Neural progenitor cell (in vitro differentiated cells): ENCODE results near the gene PYCARD. TPM values are rescaled to one million over a fixed set of nuclear protein-coding genes. Genes with fewer than 3 reads are reported as not detected.

Source experiments
- DNase-seq: peaks from one replicate; pipeline ENCODE4 v3.0.0-alpha.2; 2016; ENCODE audit warnings: low spot score
- H2AFZ ChIP-seq: fragments of 200-600 bp; sonication (generic); replicated peaks from 2 replicates; pipeline ENCODE4 v1.6.1; 2016; ENCODE audit warnings: antibody characterized with exemption
- H3F3A ChIP-seq: fragments of 200-600 bp; sonication (generic); 2 replicates; pipeline ENCODE4 v1.6.1; 2016; ENCODE audit warnings: antibody characterized with exemption, low read depth
- H3K27ac ChIP-seq: fragments of 200-600 bp; sonication (generic); 2 replicates; pipeline ENCODE4 v1.5.1; 2016; ENCODE audit warnings: mild to moderate bottlenecking
- H3K27me3 ChIP-seq: fragments of 200-600 bp; sonication (generic); 2 replicates; pipeline ENCODE4 v1.6.1; 2016; ENCODE audit warnings: mild to moderate bottlenecking, moderate library complexity
- H3K36me3 ChIP-seq: fragments of 200-600 bp; sonication (generic); 2 replicates; pipeline ENCODE4 v1.5.1; 2016
- H3K4me1 ChIP-seq: fragments of 200-600 bp; sonication (generic); 2 replicates; pipeline ENCODE4 v1.6.1; 2016; ENCODE audit warnings: mixed run types
- H3K4me2 ChIP-seq: fragments of 200-600 bp; sonication (generic); 2 replicates; pipeline ENCODE4 v1.6.1; 2016
- H3K4me3 ChIP-seq: fragments of 200-600 bp; sonication (generic); 2 replicates; pipeline ENCODE4 v1.5.1; 2016
- H3K79me2 ChIP-seq: fragments of 200-600 bp; sonication (generic); 2 replicates; pipeline ENCODE4 v1.6.1; 2016; ENCODE audit warnings: low read depth
- H3K9ac ChIP-seq: fragments of 200-600 bp; sonication (generic); 2 replicates; pipeline ENCODE4 v1.6.1; 2016
- H3K9me3 ChIP-seq: fragments of 200-600 bp; sonication (generic); 2 replicates; pipeline ENCODE4 v1.5.1; 2016; ENCODE audit warnings: low read depth
- H4K20me1 ChIP-seq: fragments of 200-600 bp; sonication (generic); 2 replicates; pipeline ENCODE4 v1.6.1; 2016; ENCODE audit warnings: low read depth
- H3K27ac Mint-ChIP-seq: 3 replicates; pipeline ENCODE4 v1.8.0; 2021; ENCODE audit warnings: mixed read lengths
- H3K27me3 Mint-ChIP-seq: 2 replicates; pipeline ENCODE4 v1.8.0; 2022; ENCODE audit warnings: low read depth, mild to moderate bottlenecking, inconsistent platforms, moderate library complexity, mixed read lengths; ENCODE audit not compliant: insufficient read depth
- H3K36me3 Mint-ChIP-seq: 3 replicates; pipeline ENCODE4 v1.8.0; 2021; ENCODE audit warnings: mixed read lengths
- H3K4me1 Mint-ChIP-seq: 3 replicates; pipeline ENCODE4 v1.8.0; 2021; ENCODE audit warnings: mixed read lengths
- H3K4me3 Mint-ChIP-seq: 3 replicates; pipeline ENCODE4 v1.8.0; 2021; ENCODE audit warnings: mild to moderate bottlenecking, moderate library complexity, mixed read lengths
- H3K9me3 Mint-ChIP-seq: 3 replicates; pipeline ENCODE4 v1.8.0; 2020; ENCODE audit warnings: mixed read lengths
- EZH2 ChIP-seq: fragments of 200-600 bp; sonication (generic); IDR thresholded peaks from 2 replicates; pipeline ENCODE4 v1.6.1; 2017; ENCODE audit warnings: antibody characterized with exemption, mild to moderate bottlenecking, moderate library complexity
- EZH2phosphoT487 ChIP-seq: fragments of 200-600 bp; sonication (generic); IDR thresholded peaks from 2 replicates; pipeline ENCODE4 v1.6.1; 2017; ENCODE audit warnings: antibody characterized with exemption
- total RNA-seq: library from RNA; depleted of rRNA; stranded (reverse); fragments of >200 nt; gene quantifications from 2 replicates; pipeline ENCODE4 v1.2.3, GENCODE V29; 2015; ENCODE audit warnings: low replicate concordance
- TF ChIP-seq, protein P1 (sequence below): fragments of 200-600 bp; sonication (generic); IDR thresholded peaks from 2 replicates; pipeline ENCODE4 v1.5.1; 2017; ENCODE audit warnings: antibody characterized with exemption, mild to moderate bottlenecking

PYCARD gene
- total RNA-seq, 1 donor from 2014 or later: not detected

DNA sequence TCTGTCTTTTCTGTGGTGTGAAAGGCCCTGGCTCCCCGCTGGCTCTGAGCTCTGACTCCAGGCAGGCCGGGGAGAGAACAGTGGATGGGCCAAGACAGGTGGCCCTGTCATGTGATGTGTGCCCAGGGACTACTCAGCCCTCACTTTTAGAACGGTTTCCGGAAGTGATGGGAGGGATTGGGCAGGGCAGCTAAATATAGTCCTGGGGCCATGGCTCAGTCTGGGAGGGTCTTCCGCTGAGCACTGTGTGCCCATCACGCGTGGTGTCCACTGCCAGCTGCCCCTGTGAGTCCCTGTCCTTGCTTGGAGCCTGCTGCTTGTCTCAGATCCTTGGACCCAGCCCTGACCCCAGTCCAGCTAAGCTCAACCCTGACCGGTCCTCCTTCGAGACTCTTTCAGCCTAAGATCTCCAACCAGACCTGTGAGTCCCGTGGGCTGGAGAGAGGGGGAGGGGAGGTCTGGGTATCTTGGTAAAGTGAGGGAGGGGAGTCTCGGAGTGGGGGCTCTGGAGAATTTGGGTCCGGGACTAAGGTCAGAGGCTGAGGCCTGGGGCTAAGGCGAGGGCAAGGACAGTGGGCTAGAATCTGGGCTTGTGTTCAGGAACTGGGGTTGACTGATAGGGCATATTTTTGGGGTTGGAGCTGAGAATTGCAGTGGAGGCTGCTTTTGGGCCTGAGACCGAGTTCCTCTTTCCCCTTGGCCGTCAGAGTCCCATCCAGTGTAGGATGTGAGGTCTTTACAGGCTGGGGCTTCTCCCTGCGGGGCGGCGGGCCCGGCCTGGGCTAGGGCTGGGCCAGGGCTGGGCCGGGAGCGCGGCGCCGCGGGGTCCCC lies 11.5 kb upstream of the PYCARD start, which contains the start of gene TRIM72:
Gene TRIM72, plus strand, starts transcription at position 243 of the 831 bp plus-strand sequence. CDS start 620 bp downstream, outside the sequence.
- Mint-ChIP-seq H3K9me3 (no peaks in the 10 kb centered on the region), H3K27me3 (peaks cover 62% of the 10 kb centered on the region), H3K4me3 (peak within 1 kb of the TSS; percentile 84), H3K4me1 (peaks cover 11% of the 10 kb centered on the region), H3K36me3 (no peaks in the 10 kb centered on the region), H3K27ac (no peak within 1 kb of the TSS)
- DNase-seq: no peak
- no peaks in the 10 kb centered on the region for H3K9me3 ChIP-seq
- H3K36me3 ChIP-seq: no peaks in the 10 kb centered on the region
- H4K20me1 ChIP-seq: peaks cover 16% of the 10 kb centered on the region
- no peak for TF ChIP-seq EZH2phosphoT487
- TF ChIP-seq EZH2: no peak
- TF ChIP-seq, protein P1, sequence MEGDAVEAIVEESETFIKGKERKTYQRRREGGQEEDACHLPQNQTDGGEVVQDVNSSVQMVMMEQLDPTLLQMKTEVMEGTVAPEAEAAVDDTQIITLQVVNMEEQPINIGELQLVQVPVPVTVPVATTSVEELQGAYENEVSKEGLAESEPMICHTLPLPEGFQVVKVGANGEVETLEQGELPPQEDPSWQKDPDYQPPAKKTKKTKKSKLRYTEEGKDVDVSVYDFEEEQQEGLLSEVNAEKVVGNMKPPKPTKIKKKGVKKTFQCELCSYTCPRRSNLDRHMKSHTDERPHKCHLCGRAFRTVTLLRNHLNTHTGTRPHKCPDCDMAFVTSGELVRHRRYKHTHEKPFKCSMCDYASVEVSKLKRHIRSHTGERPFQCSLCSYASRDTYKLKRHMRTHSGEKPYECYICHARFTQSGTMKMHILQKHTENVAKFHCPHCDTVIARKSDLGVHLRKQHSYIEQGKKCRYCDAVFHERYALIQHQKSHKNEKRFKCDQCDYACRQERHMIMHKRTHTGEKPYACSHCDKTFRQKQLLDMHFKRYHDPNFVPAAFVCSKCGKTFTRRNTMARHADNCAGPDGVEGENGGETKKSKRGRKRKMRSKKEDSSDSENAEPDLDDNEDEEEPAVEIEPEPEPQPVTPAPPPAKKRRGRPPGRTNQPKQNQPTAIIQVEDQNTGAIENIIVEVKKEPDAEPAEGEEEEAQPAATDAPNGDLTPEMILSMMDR: no peak
- H3K27ac ChIP-seq: no peak within 1 kb of the TSS
- H3K4me3 ChIP-seq: peak within 1 kb of the TSS; percentile 51
- H3K9ac ChIP-seq: no peak within 1 kb of the TSS
- H3K4me1 ChIP-seq: peaks cover 23% of the 10 kb centered on the region
- peaks cover 9% of the 10 kb centered on the region for H3F3A ChIP-seq
- H2AFZ ChIP-seq: peak within 1 kb of the TSS; percentile 96
- H3K4me2 ChIP-seq: peak within 1 kb of the TSS; percentile 87
- H3K79me2 ChIP-seq: no peaks in the 10 kb centered on the region
- peaks cover 77% of the 10 kb centered on the region for H3K27me3 ChIP-seq

DNA sequence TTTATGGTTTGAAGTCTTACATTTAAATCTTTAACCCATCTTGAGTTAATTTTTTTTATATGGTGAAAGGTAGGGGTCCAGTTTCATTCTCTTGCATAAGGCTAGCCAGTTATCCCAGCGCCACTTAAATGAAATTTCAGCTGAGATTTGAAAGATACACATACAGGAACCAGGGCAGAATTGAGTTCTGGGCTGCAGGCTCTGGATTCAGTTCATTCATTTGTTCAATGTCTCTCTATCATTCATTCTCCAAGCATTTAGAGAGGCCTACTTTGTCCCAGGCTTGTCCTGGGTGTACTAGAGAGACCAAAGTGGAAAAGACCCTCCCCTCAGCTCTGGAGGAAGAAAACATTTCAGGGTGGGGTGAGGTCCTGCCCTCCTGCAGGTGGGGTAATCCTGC lies 10.8 kb upstream of the PYCARD start:
- Histone ChIP-seq H4K20me1 (peaks cover 16% of the 10 kb centered on the region), H3K9ac (no peak overlapping the region), H2AFZ (no peak overlapping the region), H3K27me3 (peaks cover 69% of the 10 kb centered on the region), H3K36me3 (no peaks in the 10 kb centered on the region), H3K4me2 (no peak overlapping the region), H3K79me2 (no peaks in the 10 kb centered on the region), H3K27ac (no peak overlapping the region), H3K4me3 (no peak overlapping the region), H3F3A (peaks cover 9% of the 10 kb centered on the region), H3K9me3 (no peaks in the 10 kb centered on the region), H3K4me1 (peaks cover 23% of the 10 kb centered on the region)
- Mint-ChIP-seq H3K4me3 (no peak overlapping the region), H3K4me1 (peaks cover 11% of the 10 kb centered on the region), H3K36me3 (no peaks in the 10 kb centered on the region), H3K27me3 (peaks cover 56% of the 10 kb centered on the region), H3K27ac (no peak overlapping the region), H3K9me3 (no peaks in the 10 kb centered on the region)
- TF ChIP-seq EZH2phosphoT487 (no peak), EZH2 (no peak)
- TF ChIP-seq, protein P1: no peak
- DNase-seq: no peak

DNA sequence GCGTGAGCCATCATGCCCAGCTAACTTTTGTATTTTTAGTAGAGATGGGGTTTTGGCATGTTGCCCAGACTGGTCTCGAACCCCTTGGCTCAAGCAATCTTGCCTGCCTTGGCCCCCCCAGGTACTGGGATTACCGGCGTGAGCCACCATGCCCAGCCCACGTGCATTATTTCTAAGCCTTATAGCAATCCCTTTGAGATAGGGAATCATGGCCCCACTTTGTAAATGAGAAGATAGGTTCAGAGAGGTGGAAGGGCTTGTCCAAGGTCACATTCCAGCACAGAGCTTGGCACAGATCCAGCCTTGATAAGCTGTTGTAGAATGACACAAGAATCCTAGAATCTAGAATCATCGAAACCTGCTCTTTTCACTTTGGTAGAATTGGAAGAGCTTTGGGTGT lies 4.2 kb upstream of the PYCARD start:
- TF ChIP-seq EZH2 (no peak), EZH2phosphoT487 (no peak)
- TF ChIP-seq, protein P1: no peak
- Mint-ChIP-seq H3K4me3 (no peak overlapping the region), H3K27me3 (peaks cover 24% of the 10 kb centered on the region), H3K4me1 (no peaks in the 10 kb centered on the region), H3K9me3 (no peaks in the 10 kb centered on the region), H3K27ac (no peak overlapping the region), H3K36me3 (no peaks in the 10 kb centered on the region)
- Histone ChIP-seq H3K9ac (no peak overlapping the region), H3K36me3 (no peaks in the 10 kb centered on the region), H2AFZ (no peak overlapping the region), H3K27me3 (peaks cover 52% of the 10 kb centered on the region), H3F3A (no peaks in the 10 kb centered on the region), H3K9me3 (no peaks in the 10 kb centered on the region), H3K4me1 (no peaks in the 10 kb centered on the region), H3K4me3 (no peak overlapping the region), H4K20me1 (peaks cover 18% of the 10 kb centered on the region), H3K4me2 (no peak overlapping the region), H3K27ac (no peak overlapping the region), H3K79me2 (no peaks in the 10 kb centered on the region)
- DNase-seq: no peak
